HL-60 (cell line): ENCODE measurements around the gene WDR31.

ENCODE experiments used
- DNase-seq, 2 experiments: peaks; one replicate each; pipeline ENCODE4 v3.0.0-alpha.2; 2010 to 2020; ENCODE audit warnings: low read depth in 1 of 2, low spot score in 1 of 2
- H3K27ac ChIP-seq: fragments of 250-450 bp; sonication (Bioruptor Pico); replicated peaks from 2 replicates; pipeline ENCODE4 v1.5.1; 2020; ENCODE audit warnings: mild to moderate bottlenecking, moderate library complexity
- H3K27me3 ChIP-seq: fragments of 250-450 bp; sonication (Bioruptor Pico); 2 replicates; pipeline ENCODE4 v1.5.1; 2021; ENCODE audit warnings: mild to moderate bottlenecking, moderate library complexity; ENCODE audit not compliant: insufficient read depth, poor library complexity, severe bottlenecking
- H3K4me3 ChIP-seq: replicated peaks from 2 replicates; pipeline ENCODE4 v1.5.1; 2011; ENCODE audit warnings: mild to moderate bottlenecking, control low read depth, low read length; ENCODE audit not compliant: insufficient read depth
- CTCF ChIP-seq: IDR thresholded peaks from one replicate; pipeline ENCODE4 v1.5.1; 2011; ENCODE audit warnings: low read length, control low read depth, inconsistent platforms; ENCODE audit not compliant: insufficient read depth
- GABPA ChIP-seq: IDR thresholded peaks from 2 replicates; pipeline ENCODE4 v1.6.1; 2012; ENCODE audit warnings: low read depth
- POLR2AphosphoS5 ChIP-seq: IDR thresholded peaks from 2 replicates; pipeline ENCODE4 v1.6.1; 2012; ENCODE audit warnings: low read depth
- REST ChIP-seq: IDR thresholded peaks from 2 replicates; pipeline ENCODE4 v1.6.1; 2012; ENCODE audit warnings: low read depth; ENCODE audit not compliant: insufficient replicate concordance
- SPI1 ChIP-seq: IDR thresholded peaks from 2 replicates; pipeline ENCODE4 v1.6.1; 2012; ENCODE audit warnings: low read depth, mild to moderate bottlenecking, borderline replicate concordance

Gene WDR31

GRCh38 chr9:113269355-113269754, 70.7 kb downstream of the WDR31 start:
- Histone ChIP-seq H3K4me3 (no peak overlapping the region), H3K27ac (no peak overlapping the region), H3K27me3 (no peaks in the 10 kb centered on the region)
- DNase-seq, result no peak
- TF ChIP-seq REST (no peak), SPI1 (no peak), CTCF (no peak), GABPA (no peak), POLR2AphosphoS5 (no peak)

GRCh38 chr9:113267911-113268566, 72.0 kb downstream of the WDR31 start:
- Histone ChIP-seq H3K27ac (no peak overlapping the region), H3K27me3 (no peaks in the 10 kb centered on the region), H3K4me3 (no peak overlapping the region)
- no peak for TF ChIP-seq CTCF
- no peak for TF ChIP-seq REST
- TF ChIP-seq GABPA, result no peak
- TF ChIP-seq POLR2AphosphoS5, result no peak
- no peak for DNase-seq

GRCh38 chr9:113266174-113266573, 73.9 kb downstream of the WDR31 start:
- TF ChIP-seq CTCF (no peak), SPI1 (no peak), POLR2AphosphoS5 (no peak), GABPA (no peak), REST (no peak)
- DNase-seq, result no peak

More at GRCh38 chr9:113266174-113266573, 73.9 kb downstream of the WDR31 start:
- H3K27ac ChIP-seq, result no peak overlapping the region
- H3K27me3 ChIP-seq, result no peaks in the 10 kb centered on the region
- no peak overlapping the region for H3K4me3 ChIP-seq
